ENCODE results near the gene SLCO2A1. TPM values are rescaled to one million over a fixed set of nuclear protein-coding genes. Genes with fewer than 3 reads are reported as not detected.

SLCO2A1 gene
- total RNA-seq, 1 donor from 2014 or later = 2.5 TPM

- Histone ChIP-seq H3K4me3 (ENCODE audit: low read depth, low read length) (no peak overlapping the region), H3K36me3 (ENCODE audit: control insufficient read depth, insufficient read depth, low read length) (no peaks in the 10 kb centered on the region), H3K27me3 (ENCODE audit: control insufficient read depth, insufficient read depth, low read length) (no peaks in the 10 kb centered on the region)
- DNase-seq (ENCODE audit: low read depth) = no peak
- no peak for TF ChIP-seq CTCF (IDR thresholded peaks at IDR 0.05; ENCODE audit: insufficient read depth, low read length, poor library complexity, severe bottlenecking)
These were observed 49.7 kb downstream of the SLCO2A1 start for GRCh38 chr3:133980035-133980434.

- no peaks in the 10 kb centered on the region for H3K36me3 ChIP-seq (ENCODE audit: control insufficient read depth, insufficient read depth, low read length)
- H3K27me3 ChIP-seq (ENCODE audit: control insufficient read depth, insufficient read depth, low read length) = no peaks in the 10 kb centered on the region
- no peak for TF ChIP-seq CTCF (IDR thresholded peaks at IDR 0.05; ENCODE audit: insufficient read depth, low read length, poor library complexity, severe bottlenecking)
- no peak overlapping the region for H3K4me3 ChIP-seq (ENCODE audit: low read depth, low read length)
- no peak for DNase-seq (ENCODE audit: low read depth)
These were observed 50.2 kb downstream of the SLCO2A1 start for GRCh38 chr3:133979553-133979952.

GRCh38 chr3:133977568-133977967 is 52.2 kb downstream of the SLCO2A1 start:
- no peak for DNase-seq (ENCODE audit: low read depth)
- no peaks in the 10 kb centered on the region for H3K36me3 ChIP-seq (ENCODE audit: control insufficient read depth, insufficient read depth, low read length)
- TF ChIP-seq CTCF (IDR thresholded peaks at IDR 0.05; ENCODE audit: insufficient read depth, low read length, poor library complexity, severe bottlenecking) = no peak
- H3K4me3 ChIP-seq (ENCODE audit: low read depth, low read length) = no peak overlapping the region
- H3K27me3 ChIP-seq (ENCODE audit: control insufficient read depth, insufficient read depth, low read length) = no peaks in the 10 kb centered on the region

GRCh38 chr3:133973249-133973980 is 56.3 kb downstream of the SLCO2A1 start:
- Histone ChIP-seq H3K36me3 (ENCODE audit: control insufficient read depth, insufficient read depth, low read length) (no peaks in the 10 kb centered on the region), H3K27me3 (ENCODE audit: control insufficient read depth, insufficient read depth, low read length) (no peaks in the 10 kb centered on the region), H3K4me3 (ENCODE audit: low read depth, low read length) (no peak overlapping the region)
- DNase-seq (ENCODE audit: low read depth) = no peak
- no peak for TF ChIP-seq CTCF (IDR thresholded peaks at IDR 0.05; ENCODE audit: insufficient read depth, low read length, poor library complexity, severe bottlenecking)

GRCh38 chr3:133972156-133972555 is 57.6 kb downstream of the SLCO2A1 start:
- no peaks in the 10 kb centered on the region for H3K36me3 ChIP-seq (ENCODE audit: control insufficient read depth, insufficient read depth, low read length)
- TF ChIP-seq CTCF (IDR thresholded peaks at IDR 0.05; ENCODE audit: insufficient read depth, low read length, poor library complexity, severe bottlenecking) = no peak
- H3K27me3 ChIP-seq (ENCODE audit: control insufficient read depth, insufficient read depth, low read length) = no peaks in the 10 kb centered on the region
- DNase-seq (ENCODE audit: low read depth) = no peak
- H3K4me3 ChIP-seq (ENCODE audit: low read depth, low read length) = no peak overlapping the region

- Histone ChIP-seq H3K27me3 (ENCODE audit: control insufficient read depth, insufficient read depth, low read length) (no peaks in the 10 kb centered on the region), H3K36me3 (ENCODE audit: control insufficient read depth, insufficient read depth, low read length) (no peaks in the 10 kb centered on the region), H3K4me3 (ENCODE audit: low read depth, low read length) (no peak overlapping the region)
- no peak for DNase-seq (ENCODE audit: low read depth)
- TF ChIP-seq CTCF (IDR thresholded peaks at IDR 0.05; ENCODE audit: insufficient read depth, low read length, poor library complexity, severe bottlenecking) = no peak
These were observed 58.8 kb downstream of the SLCO2A1 start for GRCh38 chr3:133970916-133971315.

Data from kidney epithelial cell (primary cell).